GM18508 (cell line): ENCODE measurements around the gene PDE2A.
A peak's percentile ranks its signal among the peaks of the same experiment; 100 is the strongest.

Experiments
- ATAC-seq: cut with Tn5 transposase; IDR thresholded peaks from one replicate; pipeline ENCODE4 v1.9.1; 2021; ENCODE audit warnings: moderate number of reproducible peaks; ENCODE audit not compliant: insufficient read depth, unreplicated experiment

The PDE2A gene

DNA sequence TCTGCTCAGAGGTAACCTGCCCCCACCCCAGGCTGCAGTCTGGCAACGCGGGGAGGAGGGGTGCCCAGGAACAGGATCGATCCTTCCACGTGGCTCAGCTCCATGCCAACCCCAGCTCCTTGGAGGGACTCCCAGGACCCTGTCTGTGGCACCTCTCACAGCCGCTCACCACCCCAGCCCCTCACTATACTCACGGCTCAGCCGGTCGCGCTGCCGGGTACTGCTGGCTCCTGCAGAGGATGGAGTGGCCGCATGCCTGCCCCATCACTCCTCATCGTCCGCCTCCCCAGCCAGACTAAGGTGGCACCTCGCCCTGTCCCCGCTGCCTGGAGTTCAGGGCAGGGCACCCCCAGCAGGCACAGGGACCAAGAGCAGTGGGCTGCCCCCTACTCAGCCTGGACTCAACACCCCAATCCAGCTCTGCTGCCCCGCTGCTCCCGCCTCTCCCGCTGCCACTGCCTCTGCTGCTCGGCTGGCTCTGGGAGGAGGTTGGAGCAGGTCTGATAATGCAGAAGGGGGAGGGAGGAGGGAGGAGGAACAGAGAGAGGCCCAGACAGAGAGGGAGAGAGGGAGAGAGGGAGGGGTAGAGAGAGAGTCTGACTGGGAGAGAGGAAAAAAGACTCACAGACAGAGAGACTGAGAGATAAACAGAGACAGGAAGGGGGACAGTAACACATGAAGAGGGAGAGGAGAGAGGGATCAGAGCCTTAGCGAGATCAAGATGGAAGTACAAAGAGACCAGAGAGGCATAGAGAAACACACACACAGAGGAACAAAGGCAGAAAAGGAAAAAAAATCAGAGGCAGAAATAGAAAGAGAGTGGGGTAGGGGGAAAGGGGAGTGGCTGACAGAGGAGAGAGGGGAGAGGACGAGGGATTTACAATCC, at the start of gene PDE2A:
TSS of gene PDE2A (minus strand) at position 480 of the 886 bp plus-strand sequence. CDS start at position 265, 215 bp downstream.
- ATAC-seq = no peak

DNA sequence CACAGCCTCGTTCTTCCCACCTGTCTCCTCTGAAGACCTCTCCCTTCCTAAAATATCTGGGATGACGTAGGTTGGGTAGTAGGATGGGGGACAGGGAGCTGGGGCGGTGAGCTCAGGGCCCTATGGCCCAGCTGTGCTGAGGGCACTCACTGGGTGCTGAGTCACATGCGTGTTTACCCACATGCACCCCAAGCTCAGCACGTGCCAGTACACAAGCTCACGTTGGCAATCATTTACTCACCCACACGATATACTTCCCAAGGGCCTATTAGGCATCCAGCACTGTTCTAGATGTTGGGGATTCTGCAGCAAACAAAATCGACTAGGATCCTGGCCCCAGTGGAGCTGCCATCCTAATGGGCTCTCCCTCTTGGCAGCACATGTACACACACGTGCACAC, 49.3 kb upstream of the PDE2A start:
- no peak for ATAC-seq

DNA sequence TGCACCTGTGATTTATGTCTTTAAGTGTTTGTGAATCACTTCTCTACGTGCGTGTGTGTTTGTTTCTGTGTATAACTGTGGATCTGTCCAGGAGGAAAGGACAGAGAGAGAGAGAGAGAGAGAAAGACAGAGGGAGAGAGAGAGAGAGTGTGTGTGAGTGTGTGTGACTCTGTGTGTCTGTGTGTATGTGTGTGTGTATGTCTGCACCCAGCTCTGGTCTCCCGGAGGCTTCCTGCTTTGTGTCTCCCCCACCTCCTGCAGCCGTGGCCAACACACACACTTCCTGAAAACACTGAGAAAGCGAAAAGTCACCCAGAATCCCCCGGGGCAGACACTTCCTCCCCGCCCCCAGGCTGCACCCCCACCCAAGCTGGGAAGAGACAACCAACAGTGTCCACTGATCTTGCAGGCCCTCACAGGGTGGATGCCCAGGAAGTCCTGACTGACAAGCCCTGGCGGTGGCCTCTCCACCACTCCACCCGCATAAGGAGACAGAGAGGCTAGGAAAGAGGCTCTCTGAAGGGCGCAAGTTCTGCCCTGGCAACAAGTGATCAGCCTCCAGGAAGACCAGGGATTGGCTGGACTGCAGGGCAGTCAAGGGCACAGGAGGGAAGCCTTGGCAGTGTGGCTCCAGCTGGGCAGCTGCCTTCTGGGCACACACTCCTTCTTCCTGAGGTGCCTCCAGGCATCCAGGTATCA, 48.0 kb upstream of the PDE2A start:
- peak; percentile 47 for ATAC-seq

DNA sequence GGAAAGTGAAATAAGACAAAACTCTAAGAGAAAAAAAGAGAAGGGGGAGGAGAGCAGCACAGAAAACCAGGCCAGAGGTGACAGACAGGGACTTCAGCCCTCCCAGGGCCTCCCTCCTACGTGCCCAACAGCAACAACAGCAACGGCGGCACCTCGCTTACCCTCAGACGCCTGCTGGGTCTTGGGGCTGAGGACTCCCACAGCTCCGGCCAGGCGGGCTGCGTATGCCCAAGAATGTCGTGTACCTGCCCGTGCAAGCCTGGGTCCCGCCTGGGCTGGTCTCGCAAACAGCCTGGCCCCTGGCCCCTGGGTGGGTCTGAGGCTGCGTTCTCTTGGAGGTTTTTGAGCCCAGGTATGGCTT, 47.4 kb upstream of the PDE2A start:
- ATAC-seq = no peak

DNA sequence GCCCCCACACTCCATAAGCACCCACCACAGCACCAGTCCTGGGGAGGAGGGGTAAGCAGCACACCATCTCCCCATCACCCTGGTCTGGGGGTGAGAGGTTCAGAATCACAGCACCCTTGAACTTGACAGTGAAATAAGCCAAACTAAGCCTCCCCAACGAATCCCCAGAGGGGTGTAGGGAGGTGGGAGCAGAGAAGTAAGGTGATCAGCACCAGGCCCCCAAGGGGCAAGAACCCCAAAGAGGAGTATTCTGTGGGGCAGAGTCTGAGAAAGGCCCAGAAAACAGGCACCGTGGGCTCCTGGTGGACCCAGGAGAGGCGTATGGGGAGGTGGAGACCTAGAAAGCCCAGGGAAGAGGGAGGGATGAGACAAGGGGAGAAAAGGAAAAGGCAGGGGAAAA, 47.1 kb upstream of the PDE2A start:
- ATAC-seq = no peak

DNA sequence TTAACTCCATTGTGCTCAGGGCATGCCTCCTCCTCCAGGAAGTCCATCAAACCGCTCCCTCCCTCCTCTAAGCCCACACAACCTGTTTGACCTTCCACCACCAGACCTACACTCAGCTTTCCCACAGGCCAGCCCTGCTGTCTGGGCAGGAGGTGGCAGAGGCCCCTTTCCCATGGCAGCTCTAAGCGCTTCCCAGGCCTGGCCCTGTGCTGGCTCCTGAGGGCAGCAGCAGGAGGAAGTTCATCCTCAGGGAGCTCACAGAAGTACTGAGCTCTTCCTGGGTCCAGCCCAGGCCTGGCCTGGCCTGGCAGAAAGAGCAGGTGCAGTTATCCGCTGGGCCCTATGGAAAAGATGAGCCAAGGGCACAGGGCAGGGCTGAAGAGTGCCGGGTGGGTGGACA, 46.6 kb upstream of the PDE2A start:
- ATAC-seq = no peak

DNA sequence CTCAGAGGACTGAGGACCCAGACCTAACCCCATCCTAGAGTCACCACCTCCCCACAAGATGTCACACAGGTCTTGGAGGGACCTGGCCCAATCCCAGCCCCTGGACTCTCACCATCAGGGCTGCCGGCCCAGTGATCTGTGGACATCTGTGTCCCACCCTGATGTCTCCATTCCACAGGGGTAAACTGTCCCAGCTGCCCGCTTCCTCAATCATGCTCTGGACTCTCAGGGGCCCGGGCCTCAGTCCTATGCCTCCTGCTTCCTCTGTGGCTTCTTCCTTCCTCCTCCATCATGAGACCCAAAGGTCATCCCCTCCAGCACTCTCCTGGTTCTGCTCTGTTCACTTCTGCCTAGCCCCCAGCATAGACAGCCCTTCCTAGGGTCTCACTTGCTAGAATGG, 45.8 kb upstream of the PDE2A start:
- no peak for ATAC-seq

DNA sequence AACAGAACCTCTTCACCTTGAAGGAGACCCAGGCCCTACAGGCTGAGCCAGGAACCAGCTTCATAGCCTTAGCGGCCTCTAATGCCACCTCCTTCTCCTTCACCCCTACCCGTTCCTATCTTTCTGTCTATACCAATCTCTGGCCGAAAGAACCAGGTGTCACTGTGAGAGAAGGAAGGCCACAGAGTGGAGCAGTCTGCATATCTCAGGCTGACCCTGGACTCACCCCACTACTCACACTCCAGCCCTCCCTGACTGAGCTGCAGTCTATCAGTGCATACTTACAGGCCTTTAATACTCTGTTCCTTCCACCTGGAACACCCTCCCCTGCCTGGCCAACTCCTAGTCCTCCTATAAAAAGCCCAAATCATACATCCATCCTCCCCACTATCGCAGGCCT, 45.3 kb upstream of the PDE2A start:
- ATAC-seq = no peak

DNA sequence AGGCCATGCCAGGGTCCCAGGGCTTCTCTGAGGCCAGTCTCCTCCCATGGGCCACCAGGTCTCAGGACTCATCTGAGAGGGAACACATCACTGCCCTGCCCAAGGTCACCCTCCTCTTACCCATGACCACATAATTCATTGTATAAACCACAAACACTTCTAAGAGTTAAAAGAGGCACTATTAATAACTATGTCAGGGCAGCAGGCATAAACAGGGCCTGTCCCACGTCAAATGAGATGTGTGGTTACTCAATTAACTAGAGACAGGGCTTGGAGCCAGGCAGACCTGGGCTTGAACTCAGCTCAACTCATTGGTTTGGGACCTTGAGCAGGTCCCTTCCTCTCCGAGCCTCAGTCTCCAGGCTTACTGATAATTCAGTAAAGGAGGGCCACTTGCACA, 44.9 kb upstream of the PDE2A start:
- ATAC-seq = no peak

DNA sequence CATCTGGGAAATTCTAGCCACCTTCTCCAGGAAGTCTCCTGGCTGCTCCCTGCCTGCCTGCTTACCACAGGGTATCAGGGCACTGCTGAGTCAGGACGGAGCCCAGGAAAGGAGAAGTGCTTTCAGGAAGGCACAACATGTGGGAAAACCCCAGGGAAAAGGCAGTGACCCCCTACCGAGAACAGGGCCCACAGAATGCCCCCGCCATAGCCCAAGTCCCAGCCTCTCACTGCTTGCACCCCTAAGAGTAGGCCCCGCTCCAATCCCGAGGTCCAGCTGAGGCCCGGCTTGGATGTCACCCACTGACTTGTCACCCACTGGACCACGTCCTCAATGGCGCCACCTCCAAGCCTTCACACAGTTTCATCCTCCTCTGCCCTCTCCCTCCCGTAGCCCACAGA, 43.9 kb upstream of the PDE2A start:
- ATAC-seq = no peak

DNA sequence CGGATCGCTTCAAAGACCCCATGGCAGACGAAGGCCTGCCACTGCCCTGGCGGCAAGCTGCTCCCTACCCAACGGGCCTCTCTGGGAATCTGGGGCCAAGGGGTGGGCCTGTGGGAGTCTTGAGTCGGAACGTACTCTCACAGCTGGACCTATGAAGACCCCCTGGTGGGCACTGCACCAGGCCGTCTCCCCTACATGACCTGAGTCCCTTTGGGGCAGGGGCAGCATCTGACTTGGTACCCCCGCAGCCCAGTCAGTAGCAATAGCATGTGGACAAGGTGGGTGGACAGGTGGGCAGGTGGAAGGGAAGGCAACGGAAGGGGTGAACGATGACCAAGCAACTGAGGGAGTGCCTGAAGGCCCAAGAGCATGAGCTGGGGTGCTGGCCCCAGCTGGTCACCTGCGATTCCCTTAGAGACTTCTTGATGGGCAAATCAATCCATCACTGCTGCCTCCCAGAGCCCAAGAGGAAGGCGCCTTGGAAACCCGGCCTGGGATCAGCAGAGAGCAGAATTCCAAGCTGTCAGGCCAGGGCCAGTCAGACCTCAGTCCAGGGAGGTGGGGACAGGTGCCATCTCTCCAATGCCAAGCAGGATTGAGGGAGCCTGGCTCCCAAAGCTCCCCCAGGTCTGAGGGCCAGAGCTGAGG, 42.7 kb upstream of the PDE2A start:
- ATAC-seq = no peak

DNA sequence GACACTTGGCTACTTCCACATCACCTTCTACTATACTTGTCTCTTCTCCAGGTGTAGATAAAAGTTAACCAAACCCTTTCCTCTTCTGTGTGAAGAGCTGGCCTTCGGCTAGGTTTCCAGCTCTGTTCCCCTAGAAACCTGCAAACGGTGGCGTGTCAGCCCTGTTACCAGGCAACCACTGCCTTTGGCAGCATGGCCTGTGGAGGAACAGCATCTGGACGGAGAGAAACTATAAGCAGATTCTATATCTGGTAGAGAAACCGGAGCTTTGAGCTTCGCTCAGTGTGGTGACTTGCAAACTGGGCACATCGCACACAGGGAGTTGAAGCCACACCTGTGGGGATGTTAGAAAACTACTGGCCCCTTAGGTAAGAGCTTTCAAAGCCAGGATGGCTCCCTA, 42.1 kb upstream of the PDE2A start:
- ATAC-seq = no peak

DNA sequence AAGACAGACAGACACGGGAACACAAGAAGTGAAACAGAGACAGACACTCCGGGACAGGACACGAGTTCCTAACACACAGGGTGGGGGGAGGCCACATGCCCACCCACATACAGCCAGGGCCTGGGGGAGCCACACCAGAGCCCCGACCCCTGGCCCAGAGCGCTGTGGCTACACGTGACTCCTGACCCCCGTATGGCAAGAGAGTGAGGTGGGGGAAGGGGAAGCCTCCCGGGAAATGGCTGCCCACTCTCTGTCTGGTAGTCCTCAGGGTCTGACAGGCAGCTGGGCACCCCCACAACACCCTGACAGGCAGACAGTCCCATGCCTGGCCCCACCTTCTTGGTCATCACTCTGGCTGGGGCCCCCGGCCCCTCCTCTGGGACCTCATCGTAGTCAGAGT, 38.6 kb upstream of the PDE2A start:
- ATAC-seq = no peak

DNA sequence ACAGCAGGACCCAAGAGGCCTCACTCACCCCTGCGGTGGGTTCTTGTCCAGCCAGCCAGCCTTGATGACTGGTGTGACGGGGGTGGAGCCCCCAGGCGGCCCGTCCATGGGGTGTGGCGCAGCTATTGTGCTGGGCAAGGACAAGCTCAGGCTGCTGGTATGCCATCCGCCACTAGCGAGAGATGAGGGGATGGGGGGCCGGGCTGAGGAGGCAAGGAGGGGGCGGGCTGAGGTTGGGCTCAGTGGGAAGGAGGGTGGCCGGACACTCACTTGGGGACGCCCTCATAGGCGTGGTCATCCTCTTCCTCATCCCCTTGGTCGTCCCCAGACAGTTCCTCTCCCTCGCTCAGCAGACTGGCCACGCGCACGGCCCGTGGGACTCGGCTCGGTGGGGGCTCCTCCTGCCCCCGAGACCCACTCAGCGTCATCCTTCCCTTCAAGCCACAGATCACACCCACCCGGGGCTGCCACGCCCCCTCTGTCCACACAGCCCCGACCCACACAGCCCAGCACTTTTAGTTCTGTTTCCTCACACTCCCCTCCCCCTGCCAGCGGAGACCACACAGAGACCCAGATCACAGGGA, 38.0 kb upstream of the PDE2A start:
- ATAC-seq = no peak

DNA sequence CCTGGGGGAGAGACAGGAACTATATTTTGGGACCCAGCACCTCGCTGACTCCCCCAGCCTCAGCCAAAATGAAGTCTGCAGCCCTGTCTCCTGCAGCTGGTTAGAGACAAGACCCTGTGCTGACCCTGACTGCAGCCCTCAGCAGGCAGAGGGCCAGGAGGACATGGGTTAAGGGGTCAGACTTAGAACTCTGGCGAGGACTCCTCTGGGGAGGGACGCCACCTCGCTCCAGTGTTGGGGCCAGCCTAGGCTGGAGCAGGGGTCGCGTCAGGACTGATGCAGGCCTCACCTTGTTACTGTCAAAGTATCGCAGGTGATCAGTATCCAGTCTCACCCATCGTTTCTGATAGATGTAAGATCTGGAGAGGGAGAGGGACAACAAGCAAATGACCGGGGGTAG, 36.9 kb upstream of the PDE2A start:
- ATAC-seq = no peak

DNA sequence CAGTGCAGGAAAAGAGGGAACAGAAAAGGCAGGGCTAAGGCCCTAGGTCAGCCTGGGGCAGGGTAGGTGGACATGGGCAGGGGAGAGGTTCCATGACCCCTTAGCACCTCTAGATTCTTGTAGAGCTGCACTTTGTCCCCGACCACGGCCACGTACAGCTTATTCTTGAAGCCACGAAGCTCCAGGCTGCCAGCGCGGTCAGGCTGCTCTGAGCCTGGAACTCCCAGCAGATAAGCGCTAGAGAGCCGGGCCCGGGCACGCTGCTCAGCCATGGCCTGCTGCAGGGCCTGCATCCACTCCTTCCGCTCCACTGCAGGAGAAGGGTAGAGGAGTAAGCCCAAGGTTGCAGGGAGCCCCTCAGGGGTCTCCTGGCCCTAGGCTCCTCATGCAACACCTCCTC, 36.1 kb upstream of the PDE2A start:
- ATAC-seq = no peak

DNA sequence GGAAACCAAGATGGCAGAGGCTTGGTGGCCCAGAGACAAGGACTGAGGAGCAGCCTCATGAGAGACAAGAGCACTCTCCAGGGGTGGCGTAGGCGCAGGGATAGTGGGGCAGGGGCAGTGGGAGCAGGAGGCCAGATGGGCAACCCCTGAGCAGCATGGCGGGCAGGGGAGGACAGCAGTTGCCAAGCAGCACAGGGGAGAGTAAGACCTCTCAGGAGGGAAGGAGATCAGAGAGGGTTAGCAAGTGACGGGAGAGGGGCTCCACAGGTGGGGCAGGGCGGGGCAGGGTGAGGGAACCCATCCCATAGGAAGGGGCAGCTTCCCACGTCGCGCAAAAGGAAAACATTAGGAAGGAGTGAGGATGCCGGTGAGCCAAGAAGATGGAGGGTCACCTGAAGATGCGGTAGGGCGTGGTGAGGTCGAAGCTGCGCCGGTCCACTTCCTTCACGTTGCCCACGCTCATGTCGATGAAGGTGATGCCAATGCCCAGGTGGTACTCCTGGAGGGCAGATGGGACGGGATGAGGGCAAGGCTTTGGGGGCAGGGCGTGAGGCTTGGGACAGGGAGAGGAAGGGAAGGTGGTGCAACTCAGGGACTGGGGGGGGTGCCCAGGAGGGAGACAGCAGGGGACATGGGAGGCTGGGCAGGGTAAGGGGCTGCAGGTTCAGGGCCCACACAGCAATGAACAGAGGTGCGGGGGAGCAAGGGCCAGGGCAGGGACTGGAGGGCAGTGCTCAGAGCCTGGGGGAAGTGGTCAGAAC, 35.4 kb upstream of the PDE2A start:
- no peak for ATAC-seq

DNA sequence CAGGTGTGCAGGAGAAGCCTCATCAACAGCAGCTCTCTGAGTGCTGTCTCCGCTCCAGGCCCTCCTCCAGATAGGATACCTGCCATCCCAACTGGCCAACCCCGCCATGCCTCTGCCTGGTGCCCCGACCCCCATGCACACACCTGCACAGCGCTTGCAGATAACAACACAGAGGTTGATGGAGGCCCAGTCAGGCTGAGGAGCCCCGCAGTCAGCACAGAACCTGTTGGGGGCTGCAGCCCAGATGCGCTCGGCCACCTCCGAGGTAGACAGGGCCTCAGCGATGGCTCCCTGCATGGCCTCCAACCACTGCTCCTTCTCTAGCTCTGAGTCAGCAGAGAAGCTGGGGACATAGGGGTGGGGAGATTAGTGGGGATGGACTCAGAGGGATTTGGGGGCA, 32.8 kb upstream of the PDE2A start:
- ATAC-seq = no peak

DNA sequence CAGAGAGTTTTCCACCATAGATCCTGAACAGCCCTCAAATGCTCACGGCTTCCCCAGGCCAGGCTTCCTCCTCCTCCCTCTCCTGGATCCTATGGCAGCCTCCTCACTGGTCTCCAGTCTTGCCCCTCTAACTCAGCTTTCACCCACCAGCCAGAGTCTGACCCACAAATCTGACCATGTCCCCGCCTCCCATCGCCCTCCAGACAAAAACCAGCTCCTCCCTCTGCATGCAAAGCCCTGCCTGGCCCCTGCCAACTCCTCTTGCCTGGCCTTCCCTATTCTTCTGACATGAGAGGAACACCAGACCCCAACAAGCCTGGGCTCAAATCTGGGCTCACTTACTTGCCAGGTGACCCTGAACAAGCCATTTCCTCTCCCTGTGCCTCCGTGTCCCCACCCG, 32.4 kb upstream of the PDE2A start:
- no peak for ATAC-seq
